OCI-LY7 (cell line): ENCODE data around the gene RHBG. TPM values are rescaled to one million over a fixed set of nuclear protein-coding genes. Genes with fewer than 3 reads are reported as not detected.
A peak's percentile ranks its signal among the peaks of the same experiment; 100 is the strongest.
"Not testable (repeated sequence)": the region's sequence is repeated elsewhere in the genome, so short reads cannot be mapped to it uniquely, and the experiment has no call there.

ENCODE experiments used
- Bru-seq: library from RNA; stranded (reverse); fragments of 400-500 nt; gene quantifications from one replicate; lab custom pipeline; 2021; lab: Mats Ljungman, UMichigan
- BruChase-seq, 2 experiments: library from RNA; stranded (reverse); fragments of 400-500 nt; gene quantifications; one replicate each; lab custom pipeline; 2021; lab: Mats Ljungman, UMichigan
- BruUV-seq: library from RNA; stranded (reverse); fragments of 400-500 nt; replicated peaks from 2 replicates; lab custom pipeline; 2021; lab: Mats Ljungman, UMichigan
- CTCF ChIA-PET: fragments of 300-600 bp; sonication (Branson Sonifier 250); formaldehyde crosslinking; loops from one replicate; lab custom pipeline; 2022; ENCODE audit warnings: antibody characterized with exemption; ENCODE audit not compliant: unreplicated experiment; lab: Charles Lee
- POLR2A ChIA-PET: fragments of 300-600 bp; sonication (Branson Sonifier 250); formaldehyde crosslinking; loops from one replicate; lab custom pipeline; 2022; ENCODE audit warnings: antibody characterized with exemption; lab: Charles Lee
- DNase-seq: peaks from one replicate; pipeline ENCODE4 v3.0.0-alpha.2; 2015; ENCODE audit warnings: low spot score
- H2AFZ ChIP-seq: fragments of 200-600 bp; sonication (generic), shearing (Covaris generic); 2 replicates; pipeline ENCODE4 v1.6.1; 2014; ENCODE audit warnings: mild to moderate bottlenecking, antibody characterized with exemption, low read length, moderate library complexity
- H3K27ac ChIP-seq: fragments of 200-600 bp; sonication (generic); 2 replicates; pipeline ENCODE4 v1.5.1; 2014; ENCODE audit warnings: mixed run types, low read depth, mild to moderate bottlenecking, moderate library complexity, low read length, inconsistent platforms; ENCODE audit not compliant: poor library complexity, severe bottlenecking
- H3K36me3 ChIP-seq: fragments of 200-600 bp; sonication (generic); 2 replicates; pipeline ENCODE4 v1.6.1; 2014; ENCODE audit warnings: mild to moderate bottlenecking, antibody characterized with exemption, low read length, moderate library complexity, mixed read lengths; ENCODE audit not compliant: insufficient read depth
- H3K4me1 ChIP-seq: fragments of 200-600 bp; sonication (generic); 2 replicates; pipeline ENCODE4 v1.5.1; 2014; ENCODE audit warnings: mild to moderate bottlenecking, low read length; ENCODE audit not compliant: insufficient read depth, poor library complexity, severe bottlenecking
- H3K4me2 ChIP-seq: fragments of 200-600 bp; sonication (generic); 2 replicates; pipeline ENCODE4 v1.6.1; 2014; ENCODE audit warnings: mild to moderate bottlenecking, low read length
- H3K4me3 ChIP-seq: fragments of 200-600 bp; sonication (generic); 2 replicates; pipeline ENCODE4 v1.5.1; 2014; ENCODE audit warnings: mild to moderate bottlenecking, low read depth, low read length; ENCODE audit not compliant: poor library complexity, severe bottlenecking
- H3K79me2 ChIP-seq: fragments of 200-600 bp; sonication (generic); 2 replicates; pipeline ENCODE4 v1.6.1; 2016; ENCODE audit warnings: low read depth, mild to moderate bottlenecking, low read length, moderate library complexity, mixed read lengths; ENCODE audit not compliant: insufficient read depth
- H3K9me2 ChIP-seq: fragments of 200-600 bp; sonication (generic); 2 replicates; pipeline ENCODE4 v1.6.1; 2016; ENCODE audit warnings: mild to moderate bottlenecking, low read length, mixed read lengths; ENCODE audit not compliant: insufficient read depth
- H3K9me3 ChIP-seq: fragments of 200-600 bp; sonication (generic); 2 replicates; pipeline ENCODE4 v1.6.1; 2014; ENCODE audit warnings: mild to moderate bottlenecking, mixed run types, low read length, mixed read lengths
- H4K20me1 ChIP-seq: fragments of 200-600 bp; sonication (generic); 2 replicates; pipeline ENCODE4 v1.6.1; 2014; ENCODE audit warnings: mild to moderate bottlenecking, antibody characterized with exemption, low read length, moderate library complexity, mixed read lengths; ENCODE audit not compliant: insufficient read depth
- CTCF ChIP-seq: fragments of 200-600 bp; sonication (generic); conservative IDR thresholded peaks from 2 replicates; pipeline ENCODE4 v1.5.1; 2014; ENCODE audit warnings: mild to moderate bottlenecking, antibody characterized with exemption, low read length, moderate library complexity, mixed read lengths
- EZH2phosphoT487 ChIP-seq: fragments of 200-600 bp; sonication (generic); IDR thresholded peaks from 2 replicates; pipeline ENCODE4 v1.6.1; 2018; ENCODE audit warnings: low read depth, borderline replicate concordance, mild to moderate bottlenecking, mixed run types, antibody characterized with exemption, low read length, moderate library complexity, mixed read lengths
- intact Hi-C: fragments of 100-400 bp; cut with micrococcal nuclease; formaldehyde crosslinking; loops from one replicate; pipeline ENCODE4 v1.10.0; 2022; ENCODE audit not compliant: unreplicated experiment
- long read RNA-seq: library from polyadenylated mRNA; stranded (forward); transcript quantifications from one replicate; pipeline ENCODE4 v2.0.0, GENCODE V29; 2022
- total RNA-seq, 2 experiments: library from RNA; depleted of rRNA in 1 of 2; stranded (reverse); fragments of >200 nt in 1 of 2; shearing (Covaris generic) in 1 of 2; gene quantifications; 2 replicates each; pipeline ENCODE4 v1.2.3, GENCODE V29; 2014 to 2022

The RHBG gene
- total RNA-seq (2014; rRNA removed; shearing (Covaris generic)) = not detected in 2 replicates
- not detected in 2 replicates for total RNA-seq (2022)
- Bru-seq, nascent RNA = not detected
- not detected for BruChase-seq, experiment 1, labeled RNA remaining after a 6-hour chase
- BruChase-seq, experiment 2, labeled RNA remaining after a 2-hour chase = percentile 11 among the genes with signal in this experiment
- long read RNA-seq = 0 reads

GRCh38 chr1:156368889-156369684 lies at the start of gene RHBG:
RHBG (plus strand) TSS chr1:156369211; CDS start chr1:156369250, 39 bp downstream.
- POLR2A ChIA-PET = no interaction called here
- no peak within 1 kb of the TSS for H3K4me2 ChIP-seq
- TF ChIP-seq EZH2phosphoT487 (no peak), CTCF (no peak)
- CTCF ChIA-PET = no interaction called here
- intact Hi-C loops = no loop called here
- DNase-seq = no peak
- H3K4me3 ChIP-seq = no peak within 1 kb of the TSS
- no peaks in the 10 kb centered on the region for H3K79me2 ChIP-seq
- H3K4me1 ChIP-seq = no peaks in the 10 kb centered on the region
- H4K20me1 ChIP-seq = no peaks in the 10 kb centered on the region
- no peaks in the 10 kb centered on the region for H3K36me3 ChIP-seq
- no peaks in the 10 kb centered on the region for H3K9me2 ChIP-seq
- no peak within 1 kb of the TSS for H3K27ac ChIP-seq
- H2AFZ ChIP-seq = no peak within 1 kb of the TSS
- no TSS peak for BruUV-seq
- no peaks in the 10 kb centered on the region for H3K9me3 ChIP-seq

- Histone ChIP-seq H4K20me1 (no peaks in the 10 kb centered on the region), H3K4me3 (no peak overlapping the region), H2AFZ (no peak overlapping the region), H3K79me2 (no peaks in the 10 kb centered on the region), H3K27ac (no peak overlapping the region), H3K4me2 (no peak overlapping the region), H3K9me3 (no peaks in the 10 kb centered on the region), H3K36me3 (peaks cover 97% of the 10 kb centered on the region), H3K4me1 (no peaks in the 10 kb centered on the region), H3K9me2 (no peaks in the 10 kb centered on the region)
- intact Hi-C loops = loop anchor here (1.0 kb wide), 1 partner anchor 178 kb away; no protein-coding TSS in a partner anchor
- TF ChIP-seq EZH2phosphoT487 (no peak), CTCF (peak; percentile 87)
- POLR2A ChIA-PET = interaction anchor here (0.5 kb wide), 1 partner anchor 16 kb away, joined by 5 read pairs; no protein-coding TSS in a partner anchor
- no TSS peak for BruUV-seq
- peak; percentile 42 for DNase-seq
- CTCF ChIA-PET = interaction anchor here (1.4 kb wide), 1 partner anchor 9 kb away, joined by 3 read pairs; no protein-coding TSS in a partner anchor
Observed at GRCh38 chr1:156319664-156320063, 49.3 kb upstream of the RHBG start.

- no peaks in the 10 kb centered on the region for H3K9me2 ChIP-seq
- H3K27ac ChIP-seq = no peak overlapping the region
- H4K20me1 ChIP-seq = no peaks in the 10 kb centered on the region
- H3K36me3 ChIP-seq = peaks cover 97% of the 10 kb centered on the region
- ChIA-PET CTCF (no interaction called here), POLR2A (no interaction called here)
- BruUV-seq = no TSS peak
- H3K4me2 ChIP-seq = no peak overlapping the region
- H3K9me3 ChIP-seq = no peaks in the 10 kb centered on the region
- intact Hi-C loops = no loop called here
- H3K4me3 ChIP-seq = no peak overlapping the region
- H2AFZ ChIP-seq = no peak overlapping the region
- TF ChIP-seq EZH2phosphoT487 (no peak), CTCF (no peak)
- H3K4me1 ChIP-seq = no peaks in the 10 kb centered on the region
- no peak for DNase-seq
- no peaks in the 10 kb centered on the region for H3K79me2 ChIP-seq
Observed at GRCh38 chr1:156320560-156320959, 48.5 kb upstream of the RHBG start.

GRCh38 chr1:156323179-156323578 lies 45.8 kb upstream of the RHBG start:
- DNase-seq, CTCF ChIA-PET, BruUV-seq, H3K4me2 ChIP-seq, H3K4me3 ChIP-seq, H3K9me3 ChIP-seq, H2AFZ ChIP-seq, H3K27ac ChIP-seq, H3K9me2 ChIP-seq, H3K4me1 ChIP-seq, H3K79me2 ChIP-seq, H4K20me1 ChIP-seq, intact Hi-C loops, POLR2A ChIA-PET: not testable (repeated sequence)
- H3K36me3 ChIP-seq = peaks cover 88% of the 10 kb centered on the region
